HuH-7 (cell line): ENCODE measurements around the gene RDH16.
"Not testable (repeated sequence)": the region's sequence is repeated elsewhere in the genome, so short reads cannot be mapped to it uniquely, and the experiment has no call there.

Source experiments
- DNase-seq: peaks from one replicate; pipeline ENCODE4 v3.0.0; 2011; ENCODE audit warnings: low spot score

The RDH16 gene

GRCh38 chr12:56916996-56917333 is 40.4 kb downstream of the RDH16 start:
- DNase-seq, result no peak

GRCh38 chr12:56916296-56916995 is 41.0 kb downstream of the RDH16 start:
- no peak for DNase-seq

- no peak for DNase-seq
Observed at GRCh38 chr12:56914724-56915123, 42.7 kb downstream of the RDH16 start.

GRCh38 chr12:56914256-56914655 is 43.2 kb downstream of the RDH16 start:
- no peak for DNase-seq

DNA sequence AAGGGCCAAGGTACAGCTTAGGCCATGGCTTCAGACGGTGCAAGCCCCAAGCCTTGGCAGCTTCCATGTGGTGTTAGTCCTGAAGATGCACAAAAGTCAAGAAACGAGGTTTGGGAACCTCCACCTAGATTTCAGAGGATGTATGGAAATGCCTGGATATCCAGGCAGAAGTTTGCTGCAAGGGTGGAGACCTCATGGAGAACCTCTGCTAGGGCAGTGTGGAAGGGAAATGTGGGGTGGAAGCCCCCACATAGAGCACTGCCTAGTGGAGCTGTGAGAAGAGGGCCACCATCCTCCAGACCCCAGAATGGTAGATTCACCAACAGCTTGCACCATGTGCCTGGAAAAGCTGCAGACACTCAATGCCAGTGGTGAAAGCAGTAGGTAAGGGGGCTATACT is 48.0 kb downstream of the RDH16 start:
- DNase-seq, result not testable (repeated sequence)

GRCh38 chr12:56908136-56908535 is 49.3 kb downstream of the RDH16 start:
- no peak for DNase-seq

DNA sequence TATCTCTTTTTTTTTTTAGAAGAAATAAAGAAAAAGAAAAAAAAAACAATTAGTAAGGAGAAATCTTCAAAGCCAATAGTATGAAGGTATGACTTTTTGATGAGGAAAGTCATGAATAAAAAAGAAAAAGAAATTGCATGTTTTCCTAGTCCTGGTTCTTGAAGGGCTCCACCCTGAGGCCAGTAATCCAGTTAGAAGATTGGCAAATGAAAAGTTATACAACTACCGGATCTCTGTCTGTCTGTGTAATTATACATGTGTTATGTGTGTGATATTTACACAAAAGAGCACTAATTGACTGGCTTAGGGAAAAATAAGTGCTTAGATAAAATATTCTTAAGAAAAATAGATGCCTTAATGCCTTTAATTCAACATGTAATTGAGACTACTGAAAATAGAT is 51.6 kb downstream of the RDH16 start:
- no peak for DNase-seq

DNA sequence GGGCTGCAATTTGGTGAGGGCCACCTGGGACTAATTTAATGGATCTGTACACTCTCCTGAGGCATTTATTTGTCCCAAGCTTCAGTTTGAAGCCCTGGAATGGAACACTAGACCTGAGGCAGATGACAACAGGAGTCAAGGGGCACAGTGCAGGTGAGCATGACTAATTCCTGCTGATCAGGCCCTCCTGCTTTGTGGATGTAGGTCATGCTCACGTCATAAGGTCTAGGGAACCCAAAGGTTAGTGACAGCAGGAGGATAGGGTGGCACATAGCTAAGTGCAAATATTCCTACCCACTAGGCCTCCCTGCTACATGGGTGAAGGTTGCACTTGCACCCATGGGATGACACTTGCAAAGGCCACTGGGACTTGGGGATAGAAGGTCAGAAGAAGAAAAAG is 54.0 kb downstream of the RDH16 start:
- DNase-seq, result no peak
